Osteoblast (primary cell): ENCODE data around the gene KDM6B. TPM values are rescaled to one million over a fixed set of nuclear protein-coding genes. Genes with fewer than 3 reads are reported as not detected.

Source experiments
- DNase-seq: peaks from one replicate; pipeline ENCODE4 v3.0.0; 2011; ENCODE audit warnings: low spot score, mixed read lengths; ENCODE audit not compliant: insufficient read length; ENCODE audit errors: missing footprints
- H2AFZ ChIP-seq: 2 replicates; pipeline ENCODE4 v1.6.0; 2011; ENCODE audit warnings: mild to moderate bottlenecking, low read length
- H3K27ac ChIP-seq: 2 replicates; pipeline ENCODE4 v1.5.1; 2011; ENCODE audit warnings: mild to moderate bottlenecking, low read depth, low read length, moderate library complexity
- H3K27me3 ChIP-seq: 2 replicates; pipeline ENCODE4 v1.6.0; 2012; ENCODE audit warnings: mild to moderate bottlenecking, control low read depth, inconsistent platforms, low read length, moderate library complexity; ENCODE audit not compliant: insufficient read depth
- H3K36me3 ChIP-seq: 2 replicates; pipeline ENCODE4 v1.5.1; 2011; ENCODE audit warnings: mild to moderate bottlenecking, low read length, control low read depth, moderate library complexity; ENCODE audit not compliant: insufficient read depth
- H3K4me1 ChIP-seq: 2 replicates; pipeline ENCODE4 v1.5.1; 2011; ENCODE audit warnings: mild to moderate bottlenecking, low read length, control low read depth, moderate library complexity; ENCODE audit not compliant: insufficient read depth
- H3K4me2 ChIP-seq: 2 replicates; pipeline ENCODE4 v1.6.0; 2011; ENCODE audit warnings: mild to moderate bottlenecking, low read length; ENCODE audit not compliant: insufficient read depth
- H3K4me3 ChIP-seq: fragments of 200-600 bp; sonication (generic); 3 replicates; pipeline ENCODE4 v1.5.1; 2012; ENCODE audit warnings: mild to moderate bottlenecking, low read length, inconsistent platforms; ENCODE audit not compliant: insufficient read depth
- H3K79me2 ChIP-seq: 2 replicates; pipeline ENCODE4 v1.6.0; 2012; ENCODE audit warnings: mild to moderate bottlenecking, low read length, control low read depth, inconsistent platforms; ENCODE audit not compliant: insufficient read depth
- H3K9me3 ChIP-seq: 2 replicates; pipeline ENCODE4 v1.5.1; 2011; ENCODE audit warnings: low read depth, low read length, control low read depth
- H4K20me1 ChIP-seq: 2 replicates; pipeline ENCODE4 v1.6.0; 2012; ENCODE audit warnings: mild to moderate bottlenecking, low read length, control low read depth; ENCODE audit not compliant: insufficient read depth
- total RNA-seq: library from RNA; depleted of rRNA; stranded (reverse); fragments of >200 nt; gene quantifications from 2 replicates; pipeline ENCODE4 v1.2.3, GENCODE V29; 2012
- TF ChIP-seq, protein P1 (sequence below): IDR thresholded peaks from 2 replicates; pipeline ENCODE4 v1.5.1; 2011; ENCODE audit warnings: mild to moderate bottlenecking, low read depth, low read length, moderate library complexity; ENCODE audit errors: extremely low read depth

The KDM6B gene
- total RNA-seq, 1 donor = 12.3 TPM

DNA sequence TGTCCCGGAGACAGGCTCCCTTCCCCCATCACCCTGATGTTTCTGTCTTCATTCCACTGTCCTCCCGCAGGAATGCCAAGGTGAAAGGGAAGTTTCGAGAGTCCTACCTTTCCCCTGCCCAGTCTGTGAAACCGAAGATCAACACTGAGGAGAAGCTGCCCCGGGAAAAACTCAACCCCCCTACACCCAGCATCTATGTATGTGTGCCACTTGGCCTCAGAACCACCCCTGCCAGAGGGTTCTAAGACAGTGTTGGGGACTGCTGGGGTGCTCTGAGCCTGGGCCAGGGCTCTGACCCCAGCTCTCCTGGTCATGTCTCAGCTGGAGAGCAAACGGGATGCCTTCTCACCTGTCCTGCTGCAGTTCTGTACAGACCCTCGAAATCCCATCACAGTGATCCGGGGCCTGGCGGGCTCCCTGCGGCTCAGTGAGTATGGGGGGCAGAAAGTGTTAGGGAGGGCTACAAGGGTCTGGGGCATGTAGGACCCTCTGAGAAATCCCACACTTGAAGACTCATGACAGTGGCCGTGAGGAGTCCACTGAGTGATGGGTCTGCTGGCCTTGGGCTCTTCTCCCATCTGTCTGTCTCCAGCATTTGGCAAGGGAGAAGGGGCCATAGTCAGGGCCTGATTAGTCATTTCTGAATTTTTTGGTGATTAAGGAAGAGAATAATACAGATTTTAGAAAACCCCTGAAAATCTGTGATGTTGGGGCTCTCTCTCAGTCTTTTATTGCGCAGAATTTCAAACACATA is 15.9 kb downstream of the KDM6B start:
- peaks cover 46% of the 10 kb centered on the region for H3K36me3 ChIP-seq

DNA sequence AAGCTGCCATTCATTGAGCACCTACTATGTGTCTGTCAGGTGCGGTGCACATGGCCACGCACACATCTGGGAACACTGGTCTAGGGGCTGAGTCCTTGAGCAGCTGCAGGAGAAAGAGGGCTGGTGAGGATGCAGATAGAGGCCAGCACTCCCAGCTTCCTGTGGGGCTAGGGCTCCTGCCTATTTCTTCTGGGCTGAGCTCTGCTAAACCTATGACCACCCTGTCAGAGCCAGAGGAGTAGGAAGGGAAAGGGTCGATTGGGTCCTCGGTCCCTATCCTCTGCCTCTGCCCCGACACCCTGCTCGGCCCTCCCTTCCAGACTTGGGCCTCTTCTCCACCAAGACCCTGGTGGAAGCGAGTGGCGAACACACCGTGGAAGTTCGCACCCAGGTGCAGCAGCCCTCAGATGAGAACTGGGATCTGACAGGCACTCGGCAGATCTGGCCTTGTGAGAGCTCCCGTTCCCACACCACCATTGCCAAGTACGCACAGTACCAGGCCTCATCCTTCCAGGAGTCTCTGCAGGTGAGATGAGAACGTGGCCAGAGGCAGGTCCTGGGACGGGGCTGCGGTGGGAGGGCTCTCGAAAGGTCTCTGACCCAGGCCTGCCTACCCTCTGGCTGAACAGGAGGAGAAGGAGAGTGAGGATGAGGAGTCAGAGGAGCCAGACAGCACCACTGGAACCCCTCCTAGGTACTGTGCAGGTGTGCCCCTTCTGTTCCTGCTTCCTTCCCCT is 16.9 kb downstream of the KDM6B start:
- H3K4me2 ChIP-seq = no peak overlapping the region
- no peak for DNase-seq
- H3K79me2 ChIP-seq = peaks cover 18% of the 10 kb centered on the region
- no peak overlapping the region for H3K4me3 ChIP-seq
- TF ChIP-seq, protein P1, sequence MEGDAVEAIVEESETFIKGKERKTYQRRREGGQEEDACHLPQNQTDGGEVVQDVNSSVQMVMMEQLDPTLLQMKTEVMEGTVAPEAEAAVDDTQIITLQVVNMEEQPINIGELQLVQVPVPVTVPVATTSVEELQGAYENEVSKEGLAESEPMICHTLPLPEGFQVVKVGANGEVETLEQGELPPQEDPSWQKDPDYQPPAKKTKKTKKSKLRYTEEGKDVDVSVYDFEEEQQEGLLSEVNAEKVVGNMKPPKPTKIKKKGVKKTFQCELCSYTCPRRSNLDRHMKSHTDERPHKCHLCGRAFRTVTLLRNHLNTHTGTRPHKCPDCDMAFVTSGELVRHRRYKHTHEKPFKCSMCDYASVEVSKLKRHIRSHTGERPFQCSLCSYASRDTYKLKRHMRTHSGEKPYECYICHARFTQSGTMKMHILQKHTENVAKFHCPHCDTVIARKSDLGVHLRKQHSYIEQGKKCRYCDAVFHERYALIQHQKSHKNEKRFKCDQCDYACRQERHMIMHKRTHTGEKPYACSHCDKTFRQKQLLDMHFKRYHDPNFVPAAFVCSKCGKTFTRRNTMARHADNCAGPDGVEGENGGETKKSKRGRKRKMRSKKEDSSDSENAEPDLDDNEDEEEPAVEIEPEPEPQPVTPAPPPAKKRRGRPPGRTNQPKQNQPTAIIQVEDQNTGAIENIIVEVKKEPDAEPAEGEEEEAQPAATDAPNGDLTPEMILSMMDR = no peak
- no peaks in the 10 kb centered on the region for H3K9me3 ChIP-seq
- H4K20me1 ChIP-seq = peaks cover 27% of the 10 kb centered on the region
- no peaks in the 10 kb centered on the region for H3K27me3 ChIP-seq
- H3K27ac ChIP-seq = no peak overlapping the region
- peaks cover 46% of the 10 kb centered on the region for H3K36me3 ChIP-seq
- no peak overlapping the region for H2AFZ ChIP-seq
- H3K4me1 ChIP-seq = peaks cover 9% of the 10 kb centered on the region

More for the DNA sequence above, 15.9 kb downstream of the KDM6B start:
- H3K27me3 ChIP-seq = no peaks in the 10 kb centered on the region
- no peak overlapping the region for H3K4me3 ChIP-seq
- no peak overlapping the region for H2AFZ ChIP-seq
- H3K27ac ChIP-seq = no peak overlapping the region
- no peaks in the 10 kb centered on the region for H3K9me3 ChIP-seq
- peaks cover 36% of the 10 kb centered on the region for H4K20me1 ChIP-seq
- no peak overlapping the region for H3K4me2 ChIP-seq
- H3K79me2 ChIP-seq = peaks cover 26% of the 10 kb centered on the region
- TF ChIP-seq, protein P1 = no peak
- DNase-seq = no peak
- peaks cover 8% of the 10 kb centered on the region for H3K4me1 ChIP-seq

DNA sequence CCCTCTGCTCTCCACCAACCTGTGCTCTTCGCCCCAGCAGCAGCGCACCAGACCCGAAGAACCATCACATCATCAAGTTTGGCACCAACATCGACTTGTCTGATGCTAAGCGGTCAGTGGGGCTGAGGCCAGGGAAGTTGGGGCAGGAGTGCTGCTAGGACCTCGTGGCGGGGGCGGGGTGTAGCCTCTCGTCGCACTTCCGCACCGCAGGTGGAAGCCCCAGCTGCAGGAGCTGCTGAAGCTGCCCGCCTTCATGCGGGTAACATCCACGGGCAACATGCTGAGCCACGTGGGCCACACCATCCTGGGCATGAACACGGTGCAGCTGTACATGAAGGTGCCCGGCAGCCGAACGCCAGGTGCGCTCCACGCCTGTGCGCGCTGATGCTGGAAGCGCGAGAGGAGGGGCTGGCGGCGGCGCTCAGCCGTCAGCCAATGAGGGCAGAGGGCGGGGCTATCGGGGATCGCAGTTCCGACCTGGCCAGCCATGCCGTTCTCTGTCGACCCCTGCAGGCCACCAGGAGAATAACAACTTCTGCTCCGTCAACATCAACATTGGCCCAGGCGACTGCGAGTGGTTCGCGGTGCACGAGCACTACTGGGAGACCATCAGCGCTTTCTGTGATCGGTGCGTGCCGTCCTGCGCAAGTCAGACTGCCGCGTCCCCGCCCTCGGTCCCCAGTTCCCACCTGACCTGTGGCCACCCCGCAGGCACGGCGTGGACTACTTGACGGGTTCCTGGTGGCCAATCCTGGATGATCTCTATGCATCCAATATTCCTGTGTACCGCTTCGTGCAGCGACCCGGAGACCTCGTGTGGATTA is 17.6 kb downstream of the KDM6B start:
- TF ChIP-seq, protein P1 = peak; percentile 86
- H3K9me3 ChIP-seq = no peaks in the 10 kb centered on the region
- no peak overlapping the region for H3K27ac ChIP-seq
- H3K4me3 ChIP-seq = no peak overlapping the region
- H3K4me2 ChIP-seq = peak overlapping the region; percentile 33
- H4K20me1 ChIP-seq = peaks cover 31% of the 10 kb centered on the region
- H2AFZ ChIP-seq = peak overlapping the region; percentile 33
- H3K79me2 ChIP-seq = peaks cover 11% of the 10 kb centered on the region
- DNase-seq = peak; percentile 99
- H3K4me1 ChIP-seq = peaks cover 17% of the 10 kb centered on the region
- H3K36me3 ChIP-seq = peaks cover 46% of the 10 kb centered on the region
- no peaks in the 10 kb centered on the region for H3K27me3 ChIP-seq
